HL-60/S4 (cell line): ENCODE measurements around the gene LIPT2.
"Not testable (repeated sequence)": the region's sequence is repeated elsewhere in the genome, so short reads cannot be mapped to it uniquely, and the experiment has no call there.

ENCODE experiments used
- in situ Hi-C: fragments of 300-500 bp; cut with MboI; formaldehyde crosslinking; loops from 2 replicates; pipeline ENCODE4 v1.14.3; 2022; ENCODE audit warnings: low sequenced_read_pairs

The LIPT2 gene

DNA sequence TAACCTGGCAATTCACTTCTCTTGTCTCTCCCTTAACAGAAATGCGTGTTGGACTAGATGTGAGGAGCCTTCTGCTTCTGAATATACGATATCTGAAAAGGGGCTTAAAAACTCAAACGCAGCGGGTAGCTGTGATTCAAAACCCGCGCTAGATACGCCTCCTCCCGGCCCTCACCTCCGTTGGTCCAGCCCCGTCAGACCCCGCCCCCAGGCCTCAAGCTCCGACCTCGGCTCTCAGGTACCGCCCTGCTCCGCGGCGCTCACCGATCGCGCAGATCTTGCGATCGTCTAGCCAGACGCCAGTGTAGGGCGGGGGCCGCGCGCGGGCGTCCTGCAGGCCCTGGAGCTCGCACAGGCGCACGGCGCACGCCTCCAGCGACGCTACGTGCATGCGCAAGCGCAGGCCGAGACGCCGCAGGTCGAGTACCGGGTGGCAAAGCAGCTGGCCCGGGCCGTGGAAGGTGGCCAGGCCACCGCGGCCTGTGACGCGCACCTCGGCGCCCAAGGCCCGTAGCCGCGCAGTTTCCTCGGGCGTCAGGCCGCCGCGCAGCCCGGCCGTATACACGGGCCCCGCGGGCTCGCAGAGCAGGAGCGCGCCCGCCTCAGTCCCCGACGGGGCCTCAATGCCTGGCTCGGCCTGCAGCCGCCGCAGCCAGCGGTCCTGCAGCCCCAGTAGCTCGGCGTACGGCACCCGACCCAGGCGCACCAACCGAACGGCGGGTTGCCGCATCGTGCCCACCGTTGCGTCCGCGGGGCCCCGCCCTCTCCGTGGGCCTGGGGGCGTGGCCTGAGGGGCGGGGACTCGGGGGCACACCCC lies at the start of gene LIPT2:
TSS of gene LIPT2 (minus strand) at position 751 of the 817 bp plus-strand sequence. CDS start at position 730, 21 bp downstream.
- in situ Hi-C loops = no loop called here

GRCh38 chr11:74541466-74541865 lies 47.9 kb upstream of the LIPT2 start:
- in situ Hi-C loops = no loop called here

GRCh38 chr11:74540270-74540669 lies 46.7 kb upstream of the LIPT2 start:
- in situ Hi-C loops = no loop called here

DNA sequence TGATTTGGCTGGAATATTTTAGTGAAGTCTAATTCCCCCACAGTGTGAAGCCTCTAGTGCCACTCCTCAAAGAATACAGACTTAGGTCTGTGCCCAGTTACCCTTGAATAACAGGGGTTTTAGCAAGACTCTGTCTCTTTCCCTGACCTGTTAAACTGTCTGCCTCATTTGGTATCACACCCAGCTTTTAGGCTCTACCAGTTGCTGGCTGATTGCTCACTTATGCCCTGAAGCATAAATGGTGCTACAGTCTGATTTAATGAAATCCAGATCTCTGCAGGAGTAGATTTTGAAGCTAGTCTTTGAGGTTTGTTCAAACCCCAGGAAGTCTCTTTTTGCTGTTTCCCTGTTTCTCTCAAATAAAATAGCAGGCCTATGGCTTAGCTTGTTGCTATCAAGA lies 45.2 kb upstream of the LIPT2 start:
- in situ Hi-C loops = no loop called here

GRCh38 chr11:74535371-74536160 lies 42.0 kb upstream of the LIPT2 start:
- in situ Hi-C loops = no loop called here

GRCh38 chr11:74534946-74535275 lies 41.4 kb upstream of the LIPT2 start:
- in situ Hi-C loops = not testable (repeated sequence)

DNA sequence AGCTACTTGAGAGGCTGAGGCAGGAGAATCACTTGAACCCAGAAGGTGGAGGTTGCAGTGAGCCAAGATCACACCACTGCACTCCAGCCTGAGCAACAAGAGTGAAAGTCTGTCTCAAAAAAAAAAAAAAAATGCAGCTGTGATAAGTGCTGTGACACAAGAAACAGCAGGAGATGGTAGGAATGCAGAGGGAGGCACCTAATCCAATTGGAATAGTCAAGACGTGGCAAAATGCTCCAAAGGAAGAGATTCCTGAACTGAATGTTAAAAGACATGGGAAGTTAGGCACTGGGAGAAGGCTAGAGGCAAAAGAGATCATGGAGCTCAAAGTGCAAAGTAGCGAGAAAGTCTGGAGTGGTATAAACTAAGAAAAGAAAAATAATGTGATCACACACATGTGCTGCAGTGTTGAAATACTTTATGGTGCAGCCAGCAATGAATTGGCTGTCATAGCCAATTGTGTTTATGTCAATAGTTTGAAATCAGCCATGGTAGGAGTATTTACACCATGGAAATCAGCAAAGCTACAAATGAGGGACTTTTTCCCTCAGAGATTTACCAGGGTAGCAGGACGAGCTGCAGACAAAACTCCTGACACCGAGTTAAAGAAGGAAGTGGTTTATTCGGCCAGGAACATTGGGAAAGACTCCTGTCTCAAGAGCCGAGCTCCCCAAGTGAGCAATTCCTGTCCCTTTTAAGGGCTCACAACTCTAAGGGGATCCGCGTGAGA lies 40.9 kb upstream of the LIPT2 start:
- in situ Hi-C loops = no loop called here

DNA sequence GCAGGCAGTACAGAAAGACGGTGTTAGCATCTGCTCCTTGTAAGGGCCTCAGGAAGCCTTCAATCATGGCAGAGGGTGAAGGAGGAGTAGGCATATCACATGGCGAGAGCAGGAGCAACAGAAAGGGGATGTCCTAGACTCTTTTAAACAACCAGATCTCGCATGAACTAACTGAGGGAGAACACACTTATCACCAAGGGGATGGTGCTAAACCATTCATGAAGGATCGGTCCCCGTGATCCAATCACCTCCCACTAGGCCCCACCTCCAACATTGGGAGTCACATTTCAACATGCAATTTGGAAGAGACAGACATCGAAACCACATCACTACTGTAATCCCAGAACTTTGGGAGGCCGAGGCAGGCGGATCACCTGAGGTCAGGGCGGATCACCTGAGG lies 39.9 kb upstream of the LIPT2 start:
- in situ Hi-C loops = no loop called here

- in situ Hi-C loops = no loop called here
These were observed 39.1 kb upstream of the LIPT2 start for GRCh38 chr11:74532501-74533246.

GRCh38 chr11:74524978-74525377 lies 31.5 kb upstream of the LIPT2 start:
- in situ Hi-C loops = no loop called here

- in situ Hi-C loops = no loop called here
These were observed 31.0 kb upstream of the LIPT2 start for GRCh38 chr11:74524501-74524900.

DNA sequence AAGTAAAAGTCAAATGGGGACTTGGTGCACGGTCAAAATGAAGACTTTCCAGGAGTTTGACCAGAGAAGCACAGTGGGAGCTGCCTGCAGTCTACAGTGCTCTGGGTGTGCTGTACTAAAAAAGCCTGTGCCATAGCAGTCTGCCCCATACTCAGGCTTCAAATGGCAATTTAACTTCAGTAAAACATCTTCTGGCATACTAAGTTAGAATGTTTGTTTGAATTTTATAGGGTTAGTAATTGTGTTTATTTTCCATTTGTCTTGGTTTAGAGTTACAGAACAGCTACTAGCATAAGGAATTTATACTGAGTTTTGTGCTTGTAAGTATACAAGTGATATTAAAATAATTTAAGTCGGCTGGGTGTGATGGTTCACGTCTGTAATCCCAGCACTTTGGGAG lies 29.3 kb upstream of the LIPT2 start:
- in situ Hi-C loops = no loop called here

- in situ Hi-C loops = no loop called here
These were observed 28.2 kb upstream of the LIPT2 start for GRCh38 chr11:74521666-74522252.

DNA sequence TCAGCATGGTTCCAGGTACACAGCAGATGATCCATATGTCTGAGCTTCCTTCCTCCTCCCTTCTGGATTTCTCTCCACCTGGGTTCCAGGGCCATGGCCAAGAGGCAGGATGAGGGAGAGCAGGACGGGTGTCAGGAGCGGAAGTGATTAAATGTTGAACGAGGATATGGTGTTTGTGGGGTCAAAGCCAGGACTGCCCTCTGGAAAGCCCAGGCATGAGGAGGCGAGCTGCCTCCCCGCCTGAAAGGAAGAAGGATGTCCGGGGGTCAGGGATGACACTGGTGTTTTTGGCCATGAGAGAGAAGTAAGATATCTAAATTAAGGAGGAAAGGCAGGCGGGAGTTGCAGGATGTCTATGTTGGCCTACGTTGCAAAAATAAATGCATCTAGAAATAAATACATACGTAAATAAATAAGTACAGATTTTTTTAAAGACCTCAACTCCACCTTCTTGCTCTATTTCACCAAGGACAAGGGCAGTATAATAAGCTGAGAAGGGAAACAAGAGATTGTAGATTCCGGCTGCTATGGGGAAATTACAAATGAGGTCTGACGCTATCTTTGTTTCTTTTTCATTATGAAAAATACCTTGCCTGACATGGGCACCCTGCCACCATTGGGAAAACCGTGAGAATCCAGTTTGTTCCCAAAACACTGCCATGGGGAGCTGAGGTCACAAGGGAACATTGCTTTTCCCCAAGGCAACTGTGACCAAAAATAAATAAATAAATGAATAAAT lies 27.6 kb upstream of the LIPT2 start:
- in situ Hi-C loops = no loop called here

- in situ Hi-C loops = no loop called here
These were observed 26.8 kb upstream of the LIPT2 start for GRCh38 chr11:74520316-74520715.

- in situ Hi-C loops = no loop called here
These were observed 26.2 kb upstream of the LIPT2 start for GRCh38 chr11:74519710-74520109.

DNA sequence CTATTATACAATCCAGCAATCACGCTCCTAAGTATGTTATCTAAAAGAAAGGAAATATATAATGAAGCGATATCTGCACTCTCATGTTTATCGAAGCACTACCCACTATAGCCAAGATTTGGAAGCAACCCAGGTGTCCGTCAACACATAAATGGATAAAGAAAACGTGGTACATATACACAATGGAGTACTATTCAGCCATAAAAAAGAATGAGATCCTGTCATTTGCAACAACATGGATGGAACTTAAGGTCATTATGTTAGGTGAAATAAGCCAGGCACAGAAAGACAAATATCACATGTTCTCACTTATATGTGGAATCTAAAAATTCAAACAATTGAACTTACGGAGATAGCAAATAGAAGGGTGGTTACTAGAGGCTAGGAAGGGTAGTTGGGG lies 24.1 kb upstream of the LIPT2 start:
- in situ Hi-C loops = not testable (repeated sequence)

DNA sequence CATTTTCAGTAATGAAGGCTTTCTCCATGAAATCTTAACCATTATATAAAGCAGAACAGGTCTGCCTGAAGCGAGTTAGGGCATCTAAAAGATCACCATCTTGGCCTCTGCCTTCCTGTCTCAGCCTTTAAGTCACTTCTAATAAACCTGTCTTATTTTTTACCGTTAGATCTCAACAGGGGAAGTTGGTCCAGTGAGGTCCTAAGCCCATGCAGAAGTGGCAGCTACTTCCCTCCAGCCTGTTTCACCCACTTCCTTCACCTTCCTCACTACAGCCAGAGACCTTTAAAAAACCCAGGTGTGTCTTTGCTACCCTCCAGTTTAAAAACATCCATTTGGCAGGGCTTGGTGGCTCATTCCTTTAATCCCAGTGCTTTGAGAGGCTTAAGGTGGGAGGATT lies 14.1 kb upstream of the LIPT2 start:
- in situ Hi-C loops = no loop called here

DNA sequence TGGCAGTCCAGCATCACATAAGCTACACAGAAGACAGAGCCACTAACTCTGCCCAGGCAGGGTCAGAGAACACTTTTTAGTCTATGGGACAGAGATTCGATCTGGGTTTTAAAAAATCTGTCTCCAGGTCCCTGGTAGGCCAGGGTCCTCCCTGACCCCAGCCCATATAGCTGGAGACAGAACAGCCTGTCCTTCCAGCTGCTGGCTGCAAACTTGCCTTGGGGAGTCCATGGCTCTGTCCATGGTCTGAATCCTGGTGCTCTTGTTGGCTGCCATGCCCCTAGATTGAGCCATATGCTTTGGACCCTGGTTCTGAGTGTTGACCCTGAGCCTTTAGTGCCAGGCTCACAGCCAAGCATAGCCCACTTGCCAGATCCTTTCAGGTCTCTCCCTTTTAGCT lies 13.3 kb upstream of the LIPT2 start:
- in situ Hi-C loops = no loop called here

DNA sequence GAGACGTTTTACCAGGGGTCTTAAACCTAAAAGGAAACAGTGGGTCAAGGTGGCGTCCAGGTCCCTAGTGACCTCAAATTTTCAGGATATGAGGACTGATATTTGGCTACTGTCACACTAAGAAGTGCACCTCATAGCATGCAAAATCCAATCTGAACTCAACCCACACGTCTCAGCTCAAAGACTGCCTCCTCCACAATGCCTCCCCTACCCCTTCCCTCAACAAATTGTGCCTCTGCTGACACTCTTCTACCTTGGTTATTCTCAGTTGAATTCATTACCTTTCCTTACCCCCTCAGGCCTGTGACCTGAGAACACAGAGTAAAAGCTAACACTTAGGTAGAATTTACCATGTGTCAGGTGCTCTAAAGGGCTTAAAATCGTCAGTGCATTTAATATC lies 12.4 kb upstream of the LIPT2 start:
- in situ Hi-C loops = no loop called here
